Inflammatory macrophage treated with lipopolysaccharide for 4 hours (primary cell): ENCODE results near the gene POU2F1.
A peak's percentile ranks its signal among the peaks of the same experiment; 100 is the strongest.
"Not testable (repeated sequence)": the region's sequence is repeated elsewhere in the genome, so short reads cannot be mapped to it uniquely, and the experiment has no call there.

Experiments
- DNase-seq: peaks from one replicate; pipeline ENCODE4 v3.0.0-alpha.2; 2020

The POU2F1 gene

GRCh38 chr1:167233373-167233772 is 12.7 kb downstream of the POU2F1 start:
- no peak for DNase-seq

- DNase-seq, result no peak
Observed at GRCh38 chr1:167237000-167237399, 16.3 kb downstream of the POU2F1 start.

- DNase-seq, result no peak
Observed at GRCh38 chr1:167238713-167239112, 18.0 kb downstream of the POU2F1 start.

GRCh38 chr1:167239257-167239656 is 18.6 kb downstream of the POU2F1 start:
- no peak for DNase-seq

GRCh38 chr1:167244244-167244643 is 23.6 kb downstream of the POU2F1 start:
- peak; percentile 22 for DNase-seq

- not testable (repeated sequence) for DNase-seq
Observed at GRCh38 chr1:167245168-167245567, 24.5 kb downstream of the POU2F1 start.

- no peak for DNase-seq
Observed at GRCh38 chr1:167246971-167247370, 26.3 kb downstream of the POU2F1 start.

GRCh38 chr1:167247754-167248153 is 27.1 kb downstream of the POU2F1 start:
- DNase-seq, result no peak

GRCh38 chr1:167248707-167249642 is 28.3 kb downstream of the POU2F1 start:
- no peak for DNase-seq

GRCh38 chr1:167249702-167250101 is 29.0 kb downstream of the POU2F1 start:
- no peak for DNase-seq

- no peak for DNase-seq
Observed at GRCh38 chr1:167250482-167250881, 29.8 kb downstream of the POU2F1 start.

- DNase-seq, result no peak
Observed at GRCh38 chr1:167251472-167251871, 30.8 kb downstream of the POU2F1 start.

- no peak for DNase-seq
Observed at GRCh38 chr1:167252986-167253385, 32.3 kb downstream of the POU2F1 start.

- DNase-seq, result no peak
Observed at GRCh38 chr1:167258858-167259257, 38.2 kb downstream of the POU2F1 start.

GRCh38 chr1:167262836-167263235 is 42.1 kb downstream of the POU2F1 start:
- no peak for DNase-seq

GRCh38 chr1:167263344-167263743 is 42.7 kb downstream of the POU2F1 start:
- no peak for DNase-seq

- peak; percentile 62 for DNase-seq
Observed at GRCh38 chr1:167263819-167264464, 43.3 kb downstream of the POU2F1 start.

GRCh38 chr1:167266965-167267364 is 46.3 kb downstream of the POU2F1 start:
- no peak for DNase-seq

- no peak for DNase-seq
Observed at GRCh38 chr1:167268347-167268787, 47.7 kb downstream of the POU2F1 start.

GRCh38 chr1:167270349-167271092 is 49.8 kb downstream of the POU2F1 start:
- DNase-seq, result no peak

- no peak for DNase-seq
Observed at GRCh38 chr1:167272369-167272957, 51.8 kb downstream of the POU2F1 start.

GRCh38 chr1:167273027-167273800 is 52.5 kb downstream of the POU2F1 start:
- no peak for DNase-seq
